HCT116 (cell line): ENCODE measurements around the gene ACKR4. TPM values are rescaled to one million over a fixed set of nuclear protein-coding genes. Genes with fewer than 3 reads are reported as not detected.

ENCODE experiments used
- ATAC-seq: fragments of 200-7000 bp; cut with Tn5 transposase; 2 replicates; pipeline ENCODE4 v1.9.1; 2020; ENCODE audit warnings: mild to moderate bottlenecking, moderate library complexity
- BruUV-seq: library from RNA; stranded (reverse); fragments of 400-500 nt; replicated peaks from 2 replicates; lab custom pipeline; 2021; lab: Mats Ljungman, UMichigan
- CTCF ChIA-PET: fragments of 300-600 bp; sonication (Branson Sonifier 250); formaldehyde crosslinking; loops from one replicate; lab custom pipeline; 2021; ENCODE audit warnings: antibody characterized with exemption; lab: Charles Lee
- POLR2A ChIA-PET: fragments of 300-600, 350-600 bp; sonication (Branson Sonifier 250); formaldehyde crosslinking; loops from one replicate; lab custom pipeline; 2021; ENCODE audit warnings: antibody characterized with exemption; lab: Charles Lee
- RAD21 ChIA-PET, 2 experiments: fragments of 300-600 bp; sonication (Branson Sonifier 250); formaldehyde crosslinking; loops; one replicate each; lab custom pipeline; 2023; ENCODE audit warnings: low total read pairs in 2 of 2; ENCODE audit not compliant: uncharacterized antibody in 2 of 2, unreplicated experiment in 2 of 2, low non-redundant PET in 1 of 2; lab: Charles Lee
- DNase-seq: peaks from one replicate; pipeline ENCODE4 v3.0.0-alpha.2; 2010; ENCODE audit warnings: low read depth, low spot score
- H2AFZ ChIP-seq: fragments of 200-600 bp; shearing (Covaris generic), sonication (generic); 2 replicates; pipeline ENCODE4 v1.6.1; 2017; ENCODE audit warnings: low read depth, mixed run types, mixed read lengths, antibody characterized with exemption, low read length; ENCODE audit not compliant: poor library complexity, severe bottlenecking
- H3K27ac ChIP-seq: 2 replicates; pipeline ENCODE4 v1.5.1; 2012; ENCODE audit warnings: low read depth, low read length
- H3K27me3 ChIP-seq: fragments of 200-600 bp; sonication (generic); 2 replicates; pipeline ENCODE4 v1.6.1; 2016; ENCODE audit warnings: mixed run types, low read length, mixed read lengths; ENCODE audit not compliant: insufficient read depth
- H3K36me3 ChIP-seq, 2 experiments: fragments of 200-500 bp in 1 of 2; fragments of 200-600 bp in 1 of 2; sonication (Bioruptor generic) in 1 of 2; sonication (generic) in 1 of 2; 2 replicates each; pipeline versions ENCODE4 v1.5.1 to v1.6.1; 2014 to 2016; ENCODE audit warnings: low read length in 2 of 2, inconsistent platforms in 1 of 2, mixed read lengths in 1 of 2, mixed run types in 1 of 2; ENCODE audit not compliant: insufficient read depth in 2 of 2, control insufficient read depth in 1 of 2
- H3K4me1 ChIP-seq, 2 experiments: fragments of 200-600 bp in 1 of 2; sonication (generic) in 1 of 2; 2 replicates each; pipeline versions ENCODE4 v1.5.1 to v1.6.1; 2012 to 2017; ENCODE audit warnings: low read length in 2 of 2, inconsistent platforms in 1 of 2, mild to moderate bottlenecking in 1 of 2, mixed read lengths in 1 of 2, mixed run types in 1 of 2, moderate library complexity in 1 of 2; ENCODE audit not compliant: insufficient read depth in 2 of 2, control insufficient read depth in 1 of 2
- H3K4me2 ChIP-seq: fragments of 200-600 bp; sonication (generic); 2 replicates; pipeline ENCODE4 v1.6.1; 2017; ENCODE audit warnings: mixed run types, low read length, mixed read lengths
- H3K4me3 ChIP-seq, 2 experiments: fragments of 200-600 bp in 1 of 2; sonication (generic) in 1 of 2; replicated peaks in 1 of 2; 2 replicates each; pipeline ENCODE4 v1.5.1; 2011 to 2016; ENCODE audit warnings: low read length in 2 of 2, control low read depth in 1 of 2, low read depth in 1 of 2, mild to moderate bottlenecking in 1 of 2, mixed read lengths in 1 of 2, mixed run types in 1 of 2
- H3K79me2 ChIP-seq: fragments of 200-600 bp; sonication (generic); 2 replicates; pipeline ENCODE4 v1.6.1; 2017; ENCODE audit warnings: mild to moderate bottlenecking, mixed run types, low read length, moderate library complexity, mixed read lengths; ENCODE audit not compliant: insufficient read depth
- H3K9ac ChIP-seq: fragments of 200-600 bp; sonication (generic); 2 replicates; pipeline ENCODE4 v1.6.1; 2016; ENCODE audit warnings: low read length, mixed read lengths
- H3K9me2 ChIP-seq: fragments of 200-600 bp; sonication (generic), shearing (Covaris generic); 2 replicates; pipeline ENCODE4 v1.6.1; 2017; ENCODE audit warnings: mixed run types, mild to moderate bottlenecking, moderate library complexity; ENCODE audit not compliant: insufficient read depth
- H3K9me3 ChIP-seq, 2 experiments: fragments of 200-500 bp in 1 of 2; fragments of 200-600 bp in 1 of 2; sonication (Bioruptor generic) in 1 of 2; sonication (generic) in 1 of 2; 2 replicates each; pipeline ENCODE4 v1.6.1; 2014 to 2017; ENCODE audit warnings: low read length in 2 of 2, mixed read lengths in 2 of 2, inconsistent platforms in 1 of 2, low read depth in 1 of 2, mild to moderate bottlenecking in 1 of 2, mixed run types in 1 of 2, moderate library complexity in 1 of 2; ENCODE audit not compliant: control insufficient read depth in 1 of 2, insufficient read depth in 1 of 2
- H4K20me1 ChIP-seq: fragments of 200-600 bp; sonication (generic), shearing (Covaris generic); 2 replicates; pipeline ENCODE4 v1.6.1; 2017; ENCODE audit warnings: mixed run types, mild to moderate bottlenecking, moderate library complexity; ENCODE audit not compliant: insufficient read depth
- EZH2phosphoT487 ChIP-seq: fragments of 200-600 bp; IDR thresholded peaks from 2 replicates; pipeline ENCODE4 v1.6.1; 2018; ENCODE audit warnings: antibody characterized with exemption, borderline replicate concordance
- MAX ChIP-seq: IDR thresholded peaks from 2 replicates; pipeline ENCODE4 v1.6.1; 2012
- SIN3A ChIP-seq: IDR thresholded peaks from 2 replicates; pipeline ENCODE4 v1.6.1; 2012; ENCODE audit warnings: low read depth
- SP1 ChIP-seq: IDR thresholded peaks from 2 replicates; pipeline ENCODE4 v1.6.1; 2012; ENCODE audit warnings: low read depth
- TCF7L2 ChIP-seq: IDR thresholded peaks from 2 replicates; pipeline ENCODE4 v1.7.0; 2011; ENCODE audit warnings: borderline replicate concordance, inconsistent platforms; ENCODE audit not compliant: insufficient read depth, insufficient read length; ENCODE audit errors: extremely low read depth
- ZBTB33 ChIP-seq: IDR thresholded peaks from 2 replicates; pipeline ENCODE4 v1.6.1; 2011; ENCODE audit warnings: mild to moderate bottlenecking, low read length, moderate library complexity; ENCODE audit not compliant: insufficient replicate concordance; ENCODE audit errors: extremely low read depth
- ZFX ChIP-seq: fragments of 450-650 bp; IDR thresholded peaks from 2 replicates; pipeline ENCODE4 v1.6.1; 2017
- intact Hi-C: fragments of 100-400 bp; cut with micrococcal nuclease; formaldehyde crosslinking; loops from 2 replicates; pipeline ENCODE4 v1.10.0; 2022
- total RNA-seq: library from RNA; stranded (reverse); gene quantifications from one replicate; pipeline ENCODE4 v1.2.1, GENCODE V29; 2021; ENCODE audit not compliant: unreplicated experiment

The ACKR4 gene
- total RNA-seq, 1 experiment from 2014 or later = 0.12 TPM

- no peak for TF ChIP-seq TCF7L2
- no peak for TF ChIP-seq EZH2phosphoT487
Measured at GRCh38 chr3:132629928-132630327, 32.9 kb downstream of the ACKR4 start (continued).

GRCh38 chr3:132630612-132631011, 33.5 kb downstream of the ACKR4 start:
- H4K20me1 ChIP-seq = no peaks in the 10 kb centered on the region
- no peaks in the 10 kb centered on the region for H3K9me2 ChIP-seq
- no peak overlapping the region for H3K9ac ChIP-seq
- ChIA-PET POLR2A (no interaction called here), RAD21 (no interaction called here), CTCF (interaction anchor here (1.1 to 1.5 kb wide), 2 partner anchors 12 kb away, joined by 4 read pairs; no protein-coding TSS in a partner anchor)
- H3K4me2 ChIP-seq = no peak overlapping the region
- no peak for ATAC-seq
- H3K79me2 ChIP-seq = no peaks in the 10 kb centered on the region
- BruUV-seq = no TSS peak
- H3K27me3 ChIP-seq = no peaks in the 10 kb centered on the region
- intact Hi-C loops = no loop called here
- H2AFZ ChIP-seq = no peak overlapping the region
- no peak overlapping the region for H3K4me3 ChIP-seq
- no peaks in the 10 kb centered on the region for H3K9me3 ChIP-seq
- TF ChIP-seq SIN3A (no peak), SP1 (no peak), ZBTB33 (no peak), MAX (no peak), ZFX (no peak)
- DNase-seq = no peak
- no peak overlapping the region for H3K27ac ChIP-seq
- peaks cover 0 to 15% of the 10 kb centered on the region in 2 experiments; a peak in 2 of 4 replicates for H3K4me1 ChIP-seq
- H3K36me3 ChIP-seq = no peaks in the 10 kb centered on the region
